Activated CD8-positive, alpha-beta T cell treated with anti-CD3 and anti-CD28 coated beads for 36 hours (primary cell): Measurements from ENCODE around the gene ROBO2. TPM values are rescaled to one million over a fixed set of nuclear protein-coding genes. Genes with fewer than 3 reads are reported as not detected.

Experiments used
- ATAC-seq: fragments of 200-7000 bp; cut with Tn5 transposase; one replicate; pipeline ENCODE4 v1.10.0; 2021; ENCODE audit warnings: mild to moderate bottlenecking, moderate library complexity
- CTCF ChIA-PET: fragments of 350-600 bp; sonication (Branson Sonifier 250); formaldehyde crosslinking; loops from one replicate; lab custom pipeline; 2021; ENCODE audit warnings: antibody characterized with exemption; lab: Charles Lee
- POLR2A ChIA-PET: fragments of 350-600 bp; sonication (Branson Sonifier 250); formaldehyde crosslinking; loops from one replicate; lab custom pipeline; 2021; ENCODE audit warnings: antibody characterized with exemption; lab: Charles Lee
- DNase-seq: peaks from one replicate; pipeline ENCODE4 v3.0.0-alpha.2; 2020
- H3K27ac Mint-ChIP-seq: one replicate; pipeline ENCODE4 v1.8.0; 2021; ENCODE audit warnings: mild to moderate bottlenecking, mixed read lengths
- H3K27me3 Mint-ChIP-seq: one replicate; pipeline ENCODE4 v1.8.0; 2021; ENCODE audit warnings: mixed read lengths
- H3K36me3 Mint-ChIP-seq: one replicate; pipeline ENCODE4 v1.8.0; 2021; ENCODE audit warnings: low read depth, mixed read lengths
- H3K4me1 Mint-ChIP-seq: one replicate; pipeline ENCODE4 v1.8.0; 2021; ENCODE audit warnings: low read depth, mixed read lengths
- H3K4me3 Mint-ChIP-seq: one replicate; pipeline ENCODE4 v1.8.0; 2021; ENCODE audit warnings: mild to moderate bottlenecking, moderate library complexity, mixed read lengths
- H3K9me3 Mint-ChIP-seq: one replicate; pipeline ENCODE4 v1.8.0; 2021; ENCODE audit warnings: mixed read lengths
- intact Hi-C: fragments of 100-400 bp; cut with micrococcal nuclease; formaldehyde crosslinking; loops from one replicate; pipeline ENCODE4 v1.10.0; 2022
- total RNA-seq, 2 experiments: library from RNA; stranded (reverse); gene quantifications; one replicate each; pipeline ENCODE4 v1.2.3, GENCODE V29; 2021
- TF ChIP-seq, protein P1 (sequence below): fragments of 200-600 bp; IDR thresholded peaks from one replicate; pipeline ENCODE4 v1.8.0; 2022; ENCODE audit warnings: antibody characterized with exemption, mild to moderate bottlenecking

ROBO2 gene
- total RNA-seq, 2 experiments from 2014 or later, result not detected

DNA sequence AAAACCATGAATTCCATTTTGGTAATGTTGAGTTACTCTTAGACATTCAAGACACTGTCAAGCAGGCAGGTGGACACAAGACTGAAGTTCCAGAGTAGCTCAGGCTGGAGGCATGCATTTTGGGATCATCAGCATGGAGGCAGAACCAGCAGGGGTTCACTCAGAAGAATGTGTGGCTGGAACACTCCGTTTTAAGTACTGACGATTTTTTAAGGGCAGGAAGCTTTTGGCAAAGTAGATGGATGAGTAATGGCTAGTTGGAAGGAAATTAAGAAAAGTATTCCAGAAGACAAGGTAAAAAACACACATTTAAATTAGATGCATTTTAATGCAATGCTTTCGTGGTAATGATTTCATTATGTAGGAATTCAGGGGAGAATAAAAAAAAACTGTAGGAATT lies 420.4 kb downstream of the ROBO2 start:
- peaks cover 8% of the 10 kb centered on the region for H3K9me3 Mint-ChIP-seq
- H3K4me1 Mint-ChIP-seq, result no peaks in the 10 kb centered on the region
- DNase-seq, result no peak
- H3K27me3 Mint-ChIP-seq, result no peaks in the 10 kb centered on the region
- H3K27ac Mint-ChIP-seq, result no peak overlapping the region
- H3K36me3 Mint-ChIP-seq, result no peaks in the 10 kb centered on the region
- ChIA-PET POLR2A (no interaction called here), CTCF (no interaction called here)
- TF ChIP-seq, protein P1, sequence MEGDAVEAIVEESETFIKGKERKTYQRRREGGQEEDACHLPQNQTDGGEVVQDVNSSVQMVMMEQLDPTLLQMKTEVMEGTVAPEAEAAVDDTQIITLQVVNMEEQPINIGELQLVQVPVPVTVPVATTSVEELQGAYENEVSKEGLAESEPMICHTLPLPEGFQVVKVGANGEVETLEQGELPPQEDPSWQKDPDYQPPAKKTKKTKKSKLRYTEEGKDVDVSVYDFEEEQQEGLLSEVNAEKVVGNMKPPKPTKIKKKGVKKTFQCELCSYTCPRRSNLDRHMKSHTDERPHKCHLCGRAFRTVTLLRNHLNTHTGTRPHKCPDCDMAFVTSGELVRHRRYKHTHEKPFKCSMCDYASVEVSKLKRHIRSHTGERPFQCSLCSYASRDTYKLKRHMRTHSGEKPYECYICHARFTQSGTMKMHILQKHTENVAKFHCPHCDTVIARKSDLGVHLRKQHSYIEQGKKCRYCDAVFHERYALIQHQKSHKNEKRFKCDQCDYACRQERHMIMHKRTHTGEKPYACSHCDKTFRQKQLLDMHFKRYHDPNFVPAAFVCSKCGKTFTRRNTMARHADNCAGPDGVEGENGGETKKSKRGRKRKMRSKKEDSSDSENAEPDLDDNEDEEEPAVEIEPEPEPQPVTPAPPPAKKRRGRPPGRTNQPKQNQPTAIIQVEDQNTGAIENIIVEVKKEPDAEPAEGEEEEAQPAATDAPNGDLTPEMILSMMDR, result no peak
- intact Hi-C loops, result no loop called here
- no peak overlapping the region for H3K4me3 Mint-ChIP-seq
- ATAC-seq, result no peak

DNA sequence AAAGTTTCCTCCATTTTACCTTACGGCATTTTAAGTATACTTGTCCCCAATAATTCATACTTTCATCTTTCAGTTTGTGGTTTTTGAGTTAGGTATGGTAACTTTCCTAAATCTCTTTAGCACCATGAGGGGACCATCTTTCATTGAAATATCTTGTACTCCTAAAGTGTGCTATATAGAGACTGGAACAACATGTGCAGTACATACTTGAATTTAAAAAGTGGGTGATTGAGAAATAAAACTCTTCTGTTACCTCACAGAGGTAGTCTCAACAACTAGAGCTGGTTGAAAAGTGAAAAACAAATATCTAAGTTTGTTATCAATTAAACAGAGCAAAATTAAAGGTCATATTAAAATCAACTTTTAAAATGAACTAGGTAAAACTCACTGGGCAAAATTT lies 423.1 kb downstream of the ROBO2 start:
- no peak for DNase-seq
- Mint-ChIP-seq H3K36me3 (no peaks in the 10 kb centered on the region), H3K27me3 (no peaks in the 10 kb centered on the region), H3K4me1 (no peaks in the 10 kb centered on the region), H3K9me3 (peaks cover 11% of the 10 kb centered on the region), H3K4me3 (no peak overlapping the region), H3K27ac (no peak overlapping the region)
- no peak for ATAC-seq
- TF ChIP-seq, protein P1, result no peak
- CTCF ChIA-PET, result no interaction called here
- POLR2A ChIA-PET, result no interaction called here
- intact Hi-C loops, result no loop called here

DNA sequence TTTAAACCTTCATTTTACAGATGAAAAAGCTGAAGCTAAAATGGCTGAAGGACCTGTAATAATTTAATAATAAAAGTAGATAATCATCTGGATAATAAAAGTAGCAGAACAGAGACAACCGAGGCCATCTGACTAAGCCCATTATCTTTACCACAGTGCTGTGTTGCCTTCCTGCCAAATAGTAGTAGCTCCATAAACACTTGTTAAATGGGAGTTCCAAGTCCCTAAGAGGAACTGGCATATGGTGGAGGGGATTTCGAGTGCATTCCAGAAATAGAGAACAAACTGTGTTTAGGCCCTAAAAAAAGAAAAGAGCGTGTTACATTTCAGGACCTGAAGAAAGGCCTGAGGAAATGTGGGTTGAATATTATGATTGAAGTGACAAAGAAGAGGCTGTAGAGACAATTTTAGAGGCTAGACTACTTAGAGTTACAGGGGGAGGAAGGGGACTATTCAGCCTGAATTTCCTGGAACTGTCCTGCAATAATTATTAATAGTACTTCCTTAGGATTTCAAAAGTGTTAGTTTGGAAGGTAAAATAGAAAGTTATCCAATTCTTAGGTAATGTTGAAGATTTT lies 424.3 kb downstream of the ROBO2 start:
- ATAC-seq, result no peak
- Mint-ChIP-seq H3K4me3 (no peak overlapping the region), H3K9me3 (peaks cover 8% of the 10 kb centered on the region), H3K27me3 (no peaks in the 10 kb centered on the region), H3K36me3 (no peaks in the 10 kb centered on the region), H3K4me1 (no peaks in the 10 kb centered on the region), H3K27ac (no peak overlapping the region)
- intact Hi-C loops, result no loop called here
- no peak for DNase-seq
- CTCF ChIA-PET, result no interaction called here
- TF ChIP-seq, protein P1, result no peak
- POLR2A ChIA-PET, result no interaction called here

DNA sequence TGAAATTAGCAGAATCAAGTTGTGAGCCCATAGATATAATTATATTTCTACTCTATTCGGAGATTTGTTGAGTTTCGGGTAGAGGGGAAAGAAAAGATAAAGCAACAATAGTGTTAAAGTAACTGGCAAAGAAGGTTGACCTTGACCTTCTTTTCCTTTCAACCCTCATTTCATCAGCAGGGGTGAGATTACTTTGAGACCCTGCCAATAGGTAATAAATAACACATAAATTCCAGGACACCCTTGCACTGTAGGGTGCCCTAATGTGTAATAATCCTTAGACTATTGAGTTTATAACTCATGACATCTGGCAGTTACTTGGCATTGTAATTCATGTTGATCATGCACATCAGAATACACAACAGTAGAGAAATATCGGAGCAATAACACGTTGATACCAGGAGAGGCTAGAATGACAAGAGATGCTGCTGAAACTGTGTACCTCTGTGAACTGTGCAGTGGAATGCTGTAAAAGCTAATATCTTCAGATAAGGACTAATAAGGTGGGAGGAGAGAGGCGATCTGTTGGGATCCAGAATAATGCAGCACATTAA lies 426.7 kb downstream of the ROBO2 start:
- intact Hi-C loops, result no loop called here
- no peak overlapping the region for H3K4me3 Mint-ChIP-seq
- CTCF ChIA-PET, result no interaction called here
- TF ChIP-seq, protein P1, result no peak
- H3K27ac Mint-ChIP-seq, result no peak overlapping the region
- ATAC-seq (no peak), DNase-seq (no peak)
- H3K9me3 Mint-ChIP-seq, result peaks cover 11% of the 10 kb centered on the region
- no peaks in the 10 kb centered on the region for H3K4me1 Mint-ChIP-seq
- no peaks in the 10 kb centered on the region for H3K27me3 Mint-ChIP-seq
- no peaks in the 10 kb centered on the region for H3K36me3 Mint-ChIP-seq
- POLR2A ChIA-PET, result no interaction called here

DNA sequence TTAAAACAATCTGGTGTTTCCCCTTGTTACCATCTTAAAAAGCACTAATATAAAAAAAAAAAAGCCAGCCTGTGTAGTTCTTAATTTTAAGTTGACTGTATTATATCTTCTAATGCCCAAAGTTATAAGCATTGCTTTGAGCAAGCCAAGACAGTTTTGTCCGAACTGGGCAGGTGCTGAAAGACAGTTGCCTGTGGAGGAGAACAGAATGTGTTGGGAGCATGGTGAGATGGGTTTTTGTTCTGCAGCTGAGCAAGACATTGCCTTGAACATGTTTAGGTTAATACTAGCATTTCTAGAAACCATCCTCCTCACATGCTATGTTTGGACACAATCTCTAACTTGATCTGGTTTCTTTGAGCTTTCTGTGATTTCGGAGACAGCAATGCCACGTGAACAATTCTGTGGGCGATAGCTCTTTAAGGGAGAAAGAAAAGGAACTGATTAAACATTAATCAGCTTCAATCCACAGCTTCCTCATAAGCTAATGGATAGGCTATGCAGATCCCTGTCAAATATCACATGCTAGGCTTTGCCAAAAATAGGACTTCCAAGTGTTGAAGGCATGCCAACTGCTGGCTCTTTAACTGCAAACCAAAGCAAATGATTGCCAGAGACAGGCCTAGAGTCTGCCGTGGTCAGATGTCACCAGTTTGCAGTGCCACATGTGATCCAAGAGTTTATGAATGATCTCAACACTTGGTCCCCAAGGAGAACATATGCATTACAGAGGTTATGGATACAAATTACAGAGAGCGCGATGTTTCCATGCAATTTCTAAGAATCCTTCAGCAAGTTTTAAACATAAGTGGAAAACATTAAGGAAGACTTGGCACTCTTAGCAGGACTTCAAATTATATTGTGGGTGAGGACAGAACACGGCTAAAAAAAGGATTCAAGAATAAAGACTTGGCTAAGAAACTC lies 428.1 kb downstream of the ROBO2 start:
- DNase-seq, result no peak
- Mint-ChIP-seq H3K9me3 (peaks cover 13% of the 10 kb centered on the region), H3K27ac (no peak overlapping the region), H3K36me3 (no peaks in the 10 kb centered on the region), H3K4me1 (no peaks in the 10 kb centered on the region), H3K4me3 (no peak overlapping the region), H3K27me3 (no peaks in the 10 kb centered on the region)
- TF ChIP-seq, protein P1, result no peak
- intact Hi-C loops, result no loop called here
- POLR2A ChIA-PET, result no interaction called here
- CTCF ChIA-PET, result no interaction called here
- no peak for ATAC-seq
